ENCODE data around the gene AKAP13. TPM values are rescaled to one million over a fixed set of nuclear protein-coding genes. Genes with fewer than 3 reads are reported as not detected.

The AKAP13 gene
- total RNA-seq, 4 donors from 2014 or later, result 57.3 to 178 (median 81.5) TPM

- peak overlapping the region in 3 of 4 donors; percentile 59 to 67 (median 62) for H3K27ac ChIP-seq
- H3K4me1 ChIP-seq, result peaks cover 0 to 58% (median 26%) of the 10 kb centered on the region in 3 donors
- 63 to 93% methylated on average over 5 to 7 of the region's 8 CpGs for WGBS, 2 donors
- no peaks in the 10 kb centered on the region for H3K27me3 ChIP-seq
- no peak for TF ChIP-seq POLR2A (IDR thresholded peaks at IDR 0.05)
- no peak for TF ChIP-seq CTCF (IDR thresholded peaks at IDR 0.05)
- no peaks in the 10 kb centered on the region for H3K9me3 ChIP-seq
- no peak for DNase-seq
- peaks cover 0 to 54% (median 0%) of the 10 kb centered on the region in 3 donors for H3K36me3 ChIP-seq
- intact Hi-C loops (cut with DNase I), result no loop called here
- H3K4me3 ChIP-seq, result no peak overlapping the region
Observed at GRCh38 chr15:85762756-85763127, 382.3 kb downstream of the AKAP13 start.

DNA sequence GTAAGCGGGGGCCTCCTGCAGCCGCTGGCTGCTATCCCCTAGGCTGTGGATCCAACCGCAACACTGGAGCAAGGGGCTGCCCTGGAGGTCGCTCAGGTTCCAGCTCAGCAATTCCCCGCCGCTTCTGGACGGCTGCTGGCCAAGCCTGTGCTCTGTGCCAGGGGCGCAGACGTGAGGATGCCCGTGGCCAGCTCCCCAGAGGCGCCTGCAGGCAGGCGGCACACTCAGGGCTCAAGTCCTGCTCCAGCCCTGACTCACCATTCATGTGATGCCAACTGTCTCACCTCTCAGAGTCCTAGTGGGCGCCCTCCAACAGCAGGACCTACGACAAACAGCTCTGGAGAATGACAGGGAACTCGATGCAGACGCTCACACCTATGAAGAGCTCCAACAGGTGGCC, 382.8 kb downstream of the AKAP13 start:
- DNase-seq, result no peak
- Histone ChIP-seq H3K27me3 (no peaks in the 10 kb centered on the region), H3K27ac (peak overlapping the region in 3 of 4 donors; percentile 59 to 67 (median 62)), H3K4me1 (peaks cover 0 to 53% (median 23%) of the 10 kb centered on the region in 3 donors), H3K36me3 (peaks cover 0 to 54% (median 0%) of the 10 kb centered on the region in 3 donors), H3K9me3 (no peaks in the 10 kb centered on the region), H3K4me3 (no peak overlapping the region)
- no peak for TF ChIP-seq CTCF (IDR thresholded peaks at IDR 0.05)
- WGBS, 2 donors, result 40 to 100% methylated on average over 1 of the region's 16 CpGs
- intact Hi-C loops (cut with DNase I), result no loop called here

DNA sequence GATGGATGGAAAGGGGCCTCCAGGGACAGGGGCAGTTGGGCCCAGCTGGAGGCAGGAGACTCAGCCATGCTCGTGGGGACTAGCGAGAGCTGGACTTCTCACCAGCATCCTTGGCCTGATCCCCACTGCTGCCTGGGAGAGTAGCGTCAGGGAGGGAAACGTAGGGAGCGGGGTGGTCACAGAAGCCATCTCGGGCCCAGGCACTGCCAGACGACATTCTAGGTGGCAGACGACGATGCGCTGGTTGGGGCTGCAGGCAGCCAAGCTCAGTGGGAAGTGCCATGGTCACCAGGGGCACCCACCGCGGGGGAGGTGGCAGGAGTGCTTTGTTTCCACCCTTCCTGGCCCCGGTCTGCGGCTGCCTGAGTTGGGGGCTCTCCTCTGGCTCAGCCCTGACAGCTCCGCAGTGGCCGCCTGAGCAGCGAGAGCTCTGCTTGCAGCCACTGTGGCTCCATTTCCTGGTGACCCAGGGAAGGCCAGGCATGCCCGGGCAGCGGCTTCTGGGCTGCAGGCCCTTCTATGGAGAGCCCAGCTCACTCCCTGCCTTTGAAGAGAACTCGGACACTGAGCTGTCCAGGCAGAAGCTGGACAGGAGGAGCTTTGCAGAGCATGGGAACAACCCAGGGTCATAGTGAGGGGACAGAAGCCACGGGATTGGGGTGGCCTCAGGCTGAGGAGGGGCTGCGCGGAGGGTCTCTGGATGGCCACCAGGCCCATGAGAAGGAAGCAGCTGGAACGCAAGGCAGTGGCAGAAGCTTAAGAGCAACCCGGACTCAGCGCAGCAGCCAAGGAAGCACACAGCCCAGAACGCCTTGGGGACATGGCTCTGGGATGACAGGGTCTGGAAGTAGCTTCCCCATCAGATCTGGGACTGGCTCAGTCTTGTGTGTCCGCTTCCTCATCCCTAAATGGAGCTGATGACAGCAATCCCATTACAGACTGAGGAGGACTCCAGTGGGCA, 383.6 kb downstream of the AKAP13 start:
- H3K27ac ChIP-seq, result peak overlapping the region in 3 of 4 donors; percentile 59 to 67 (median 62)
- intact Hi-C loops (cut with DNase I), result no loop called here
- WGBS, 2 donors, result 72 to 88% methylated on average over 6 to 10 of the region's 28 CpGs
- peaks cover 0 to 54% (median 0%) of the 10 kb centered on the region in 3 donors for H3K36me3 ChIP-seq
- no peak overlapping the region for H3K4me3 ChIP-seq
- no peaks in the 10 kb centered on the region for H3K9me3 ChIP-seq
- DNase-seq, result no peak
- peaks cover 0 to 52% (median 22%) of the 10 kb centered on the region in 3 donors for H3K4me1 ChIP-seq
- no peaks in the 10 kb centered on the region for H3K27me3 ChIP-seq
- no peak for TF ChIP-seq CTCF (IDR thresholded peaks at IDR 0.05)
- no peak for TF ChIP-seq POLR2A (IDR thresholded peaks at IDR 0.05)

GRCh38 chr15:85764649-85765277, 384.4 kb downstream of the AKAP13 start:
- DNase-seq, result no peak
- peak overlapping the region in 3 of 4 donors; percentile 59 to 67 (median 62) for H3K27ac ChIP-seq
- no peak overlapping the region for H3K4me3 ChIP-seq
- no peaks in the 10 kb centered on the region for H3K27me3 ChIP-seq
- TF ChIP-seq CTCF (IDR thresholded peaks at IDR 0.05), result no peak
- TF ChIP-seq POLR2A (IDR thresholded peaks at IDR 0.05), result no peak
- intact Hi-C loops (cut with DNase I), result no loop called here
- peaks cover 0 to 54% (median 0%) of the 10 kb centered on the region in 3 donors for H3K36me3 ChIP-seq
- no peaks in the 10 kb centered on the region for H3K9me3 ChIP-seq
- WGBS, 2 donors, result 33 to 44% methylated on average over 2 of the region's 3 CpGs
- peaks cover 0 to 56% (median 22%) of the 10 kb centered on the region in 3 donors for H3K4me1 ChIP-seq

Measured in esophagus squamous epithelium (tissue), 5 donors.